H9 (cell line): ENCODE data around the gene FAAH. TPM values are rescaled to one million over a fixed set of nuclear protein-coding genes. Genes with fewer than 3 reads are reported as not detected.

Experiments
- DNase-seq: peaks from one replicate; pipeline ENCODE4 v3.0.0-alpha.2; 2017
- H2AFZ ChIP-seq: one replicate; pipeline ENCODE4 v1.6.1; 2013; ENCODE audit warnings: mild to moderate bottlenecking, low read length, control low read depth, moderate library complexity
- H2AK5ac ChIP-seq: 2 replicates; pipeline ENCODE4 v1.6.1; 2013; ENCODE audit warnings: low read length, control low read depth, mixed read lengths; ENCODE audit not compliant: insufficient read length
- H2BK120ac ChIP-seq: one replicate; pipeline ENCODE4 v1.6.1; 2013; ENCODE audit warnings: low read depth, mild to moderate bottlenecking, low read length, control low read depth, inconsistent platforms; ENCODE audit not compliant: poor library complexity, severe bottlenecking
- H2BK12ac ChIP-seq: 2 replicates; pipeline ENCODE4 v1.6.1; 2013; ENCODE audit warnings: low read length, control low read depth, mixed read lengths, low read depth; ENCODE audit not compliant: insufficient read length
- H2BK15ac ChIP-seq: 2 replicates; pipeline ENCODE4 v1.6.1; 2013; ENCODE audit warnings: low read depth, low read length, control low read depth
- H2BK20ac ChIP-seq: one replicate; pipeline ENCODE4 v1.6.1; 2013; ENCODE audit warnings: low read depth, mild to moderate bottlenecking, low read length, control low read depth, inconsistent platforms; ENCODE audit not compliant: poor library complexity, severe bottlenecking
- H2BK5ac ChIP-seq: 2 replicates; pipeline ENCODE4 v1.6.1; 2013; ENCODE audit warnings: low read length, control low read depth, mixed read lengths; ENCODE audit not compliant: insufficient read length
- H3K14ac ChIP-seq: 2 replicates; pipeline ENCODE4 v1.6.1; 2013; ENCODE audit warnings: low read length, control low read depth; ENCODE audit not compliant: insufficient read depth
- H3K18ac ChIP-seq: 2 replicates; pipeline ENCODE4 v1.6.1; 2013; ENCODE audit warnings: low read depth, mild to moderate bottlenecking, mixed read lengths, low read length, control low read depth; ENCODE audit not compliant: insufficient read length
- H3K23ac ChIP-seq: 2 replicates; pipeline ENCODE4 v1.6.1; 2013; ENCODE audit warnings: low read length, control low read depth, mixed read lengths, low read depth; ENCODE audit not compliant: insufficient read length
- H3K23me2 ChIP-seq: 2 replicates; pipeline ENCODE4 v1.6.1; 2013; ENCODE audit warnings: low read depth, mild to moderate bottlenecking, mixed read lengths, low read length, control low read depth; ENCODE audit not compliant: insufficient read length, poor library complexity, severe bottlenecking
- H3K27ac ChIP-seq: 2 replicates; pipeline ENCODE4 v1.5.1; 2013; ENCODE audit warnings: low read length, control low read depth, mixed read lengths, low read depth; ENCODE audit not compliant: insufficient read length
- H3K27me3 ChIP-seq: 2 replicates; pipeline ENCODE4 v1.6.1; 2013; ENCODE audit warnings: low read length, control low read depth, inconsistent platforms; ENCODE audit not compliant: insufficient read depth
- H3K4ac ChIP-seq: 2 replicates; pipeline ENCODE4 v1.6.1; 2013; ENCODE audit warnings: low read depth, mild to moderate bottlenecking, control low read depth, inconsistent platforms, low read length, moderate library complexity
- H3K4me1 ChIP-seq: 2 replicates; pipeline ENCODE4 v1.6.1; 2013; ENCODE audit warnings: low read length, control low read depth, inconsistent platforms; ENCODE audit not compliant: insufficient read depth
- H3K4me2 ChIP-seq: 2 replicates; pipeline ENCODE4 v1.6.1; 2013; ENCODE audit warnings: low read length, control low read depth, mixed read lengths; ENCODE audit not compliant: insufficient read length, insufficient read depth
- H3K56ac ChIP-seq: 2 replicates; pipeline ENCODE4 v1.6.1; 2013; ENCODE audit warnings: low read depth, mild to moderate bottlenecking, mixed read lengths, low read length, control low read depth; ENCODE audit not compliant: insufficient read length
- H3K79me1 ChIP-seq: 2 replicates; pipeline ENCODE4 v1.6.1; 2013; ENCODE audit warnings: low read depth, mild to moderate bottlenecking, moderate library complexity, low read length, control low read depth, inconsistent platforms; ENCODE audit not compliant: insufficient read depth, poor library complexity, severe bottlenecking
- H3K79me2 ChIP-seq: 2 replicates; pipeline ENCODE4 v1.6.1; 2013; ENCODE audit warnings: low read length, control low read depth, inconsistent platforms; ENCODE audit not compliant: insufficient read depth
- H3K9ac ChIP-seq: 2 replicates; pipeline ENCODE4 v1.6.1; 2013; ENCODE audit warnings: low read length, control low read depth, mixed read lengths; ENCODE audit not compliant: insufficient read length; ENCODE audit errors: extremely low read depth
- H3K9me3 ChIP-seq: one replicate; pipeline ENCODE4 v1.6.1; 2013; ENCODE audit warnings: low read depth, low read length, inconsistent platforms; ENCODE audit not compliant: control insufficient read depth
- H3T11ph ChIP-seq: one replicate; pipeline ENCODE4 v1.6.1; 2013; ENCODE audit warnings: mild to moderate bottlenecking, low read length, control low read depth, inconsistent platforms
- H4K20me1 ChIP-seq: one replicate; pipeline ENCODE4 v1.6.1; 2013; ENCODE audit not compliant: control insufficient read depth, insufficient read length, insufficient read depth
- H4K5ac ChIP-seq: 2 replicates; pipeline ENCODE4 v1.6.1; 2013; ENCODE audit warnings: low read depth, mild to moderate bottlenecking, mixed read lengths, low read length, control low read depth; ENCODE audit not compliant: insufficient read length
- H4K8ac ChIP-seq: replicated peaks from 2 replicates; pipeline ENCODE4 v1.6.1; 2013; ENCODE audit warnings: low read length, control low read depth, mixed read lengths, low read depth; ENCODE audit not compliant: insufficient read length
- H4K91ac ChIP-seq: 2 replicates; pipeline ENCODE4 v1.6.1; 2013; ENCODE audit warnings: low read depth, mild to moderate bottlenecking, moderate library complexity, mixed read lengths, low read length, control low read depth; ENCODE audit not compliant: insufficient read length
- H3K27ac Mint-ChIP-seq, 3 experiments: 2 replicates in 2 of 3; 3 replicates in 1 of 3; pipeline ENCODE4 v1.8.0; 2020 to 2021; ENCODE audit warnings: mixed read lengths in 3 of 3, mild to moderate bottlenecking in 1 of 3, moderate library complexity in 1 of 3
- H3K27me3 Mint-ChIP-seq: 2 replicates; pipeline ENCODE4 v1.8.0; 2021; ENCODE audit warnings: low read depth, mild to moderate bottlenecking, moderate library complexity, mixed read lengths
- H3K36me3 Mint-ChIP-seq, 3 experiments: 2 replicates in 2 of 3; 3 replicates in 1 of 3; pipeline ENCODE4 v1.8.0; 2020 to 2021; ENCODE audit warnings: low read depth in 3 of 3, mixed read lengths in 3 of 3; ENCODE audit not compliant: insufficient read depth in 1 of 3
- H3K4me1 Mint-ChIP-seq, 2 experiments: 2 replicates each; pipeline ENCODE4 v1.8.0; 2020; ENCODE audit warnings: mixed read lengths in 2 of 2
- H3K4me3 Mint-ChIP-seq, 2 experiments: 2 replicates in 1 of 2; 3 replicates in 1 of 2; pipeline ENCODE4 v1.8.0; 2020 to 2021; ENCODE audit warnings: mild to moderate bottlenecking in 2 of 2, mixed read lengths in 2 of 2, moderate library complexity in 1 of 2
- H3K9me3 Mint-ChIP-seq, 2 experiments: 2 replicates in 1 of 2; 3 replicates in 1 of 2; pipeline ENCODE4 v1.8.0; 2020; ENCODE audit warnings: mild to moderate bottlenecking in 2 of 2, mixed read lengths in 2 of 2, moderate library complexity in 1 of 2
- CTCF ChIP-seq: fragments of 200-600 bp; sonication (generic); conservative IDR thresholded peaks from 3 replicates; pipeline ENCODE4 v1.8.0; 2021; ENCODE audit warnings: antibody characterized with exemption, mild to moderate bottlenecking
- WGBS: extraction: QIAGEN DNeasy Blood & Tissue Kit; methylation state at CpG from one replicate; pipeline ENCODE4 v1.1.7; 2013; ENCODE audit warnings: missing lambda C conversion rate, low lambda C conversion rate, mixed read lengths; ENCODE audit not compliant: insufficient read length; ENCODE audit errors: extremely low coverage; 5-methylcytosine and 5-hydroxymethylcytosine counted together
- total RNA-seq: library from RNA; stranded (reverse); gene quantifications from 2 replicates; pipeline ENCODE4 v1.2.1, GENCODE V29; 2021

Gene FAAH
- total RNA-seq, 1 experiment from 2014 or later = 18.9 TPM

GRCh38 chr1:46393510-46393909 lies 607 bp upstream of the FAAH start:
- Histone ChIP-seq H4K91ac (no peak overlapping the region), H3K9ac (no peak overlapping the region), H3K79me2 (no peaks in the 10 kb centered on the region; the same call in 1 of the 2 replicates), H3K18ac (no peak overlapping the region), H4K5ac (no peak overlapping the region), H2AK5ac (no peak overlapping the region), H3T11ph (no peak overlapping the region), H3K4me1 (peaks cover 5% of the 10 kb centered on the region), H4K8ac (no peak overlapping the region), H2BK12ac (no peak overlapping the region), H4K20me1 (no peaks in the 10 kb centered on the region), H2BK20ac (no peak overlapping the region), H3K4ac (no peak overlapping the region), H3K4me2 (peak overlapping the region; percentile 81), H3K27me3 (peaks cover 4% of the 10 kb centered on the region; the same call in 1 of the 2 replicates), H3K56ac (no peak overlapping the region), H3K23me2 (peaks cover 6% of the 10 kb centered on the region), H3K79me1 (no peaks in the 10 kb centered on the region), H2BK15ac (no peak overlapping the region), H2BK120ac (no peak overlapping the region), H3K23ac (no peak overlapping the region), H2AFZ (no peak overlapping the region), H3K27ac (no peak overlapping the region), H2BK5ac (no peak overlapping the region), H3K14ac (no peak overlapping the region), H3K9me3 (peaks cover 10% of the 10 kb centered on the region)
- TF ChIP-seq CTCF = no peak
- DNase-seq = peak; percentile 86
- no CpG with 5 or more reads among the region's 12 CpGs for WGBS
- Mint-ChIP-seq H3K27me3 (peaks cover 53% of the 10 kb centered on the region), H3K27ac (no peak overlapping the region), H3K9me3 (peaks cover 23 to 24% of the 10 kb centered on the region in 2 experiments), H3K4me1 (peaks cover 20 to 33% of the 10 kb centered on the region in 2 experiments), H3K4me3 (peak overlapping the region; percentile 70 to 82), H3K36me3 (peaks cover 11 to 19% (median 17%) of the 10 kb centered on the region in 3 experiments)
